IPS-20b (cell line): ENCODE results near the gene SMARCAL1.

ENCODE experiments used
- H3K27ac ChIP-seq: one replicate; pipeline ENCODE4 v1.5.1; 2013; ENCODE audit warnings: low read length
- H3K27me3 ChIP-seq: 2 replicates; pipeline ENCODE4 v1.6.1; 2013; ENCODE audit warnings: mild to moderate bottlenecking, low read length, inconsistent platforms; ENCODE audit not compliant: insufficient read depth
- H3K36me3 ChIP-seq: 2 replicates; pipeline ENCODE4 v1.6.1; 2013; ENCODE audit warnings: low read depth, mild to moderate bottlenecking, inconsistent platforms, low read length, moderate library complexity; ENCODE audit not compliant: insufficient read depth
- H3K4me1 ChIP-seq: 2 replicates; pipeline ENCODE4 v1.6.1; 2013; ENCODE audit warnings: mild to moderate bottlenecking, control low read depth, inconsistent platforms, low read length, moderate library complexity; ENCODE audit not compliant: insufficient read depth
- H3K4me3 ChIP-seq: 2 replicates; pipeline ENCODE4 v1.5.1; 2013; ENCODE audit warnings: mild to moderate bottlenecking, low read length, inconsistent platforms
- H3K9ac ChIP-seq: 2 replicates; pipeline ENCODE4 v1.6.1; 2013; ENCODE audit warnings: low read depth, mild to moderate bottlenecking, inconsistent platforms, low read length, moderate library complexity
- H3K9me3 ChIP-seq: 2 replicates; pipeline ENCODE4 v1.6.1; 2013; ENCODE audit warnings: mild to moderate bottlenecking, low read depth, low read length, inconsistent platforms; ENCODE audit not compliant: insufficient read depth

Gene SMARCAL1

GRCh38 chr2:216399621-216400020, 12.7 kb upstream of the SMARCAL1 start:
- no peaks in the 10 kb centered on the region for H3K9me3 ChIP-seq
- H3K4me1 ChIP-seq = no peaks in the 10 kb centered on the region
- H3K27me3 ChIP-seq = no peaks in the 10 kb centered on the region
- H3K27ac ChIP-seq = no peak overlapping the region
- no peak overlapping the region for H3K4me3 ChIP-seq
- H3K36me3 ChIP-seq = no peaks in the 10 kb centered on the region
- H3K9ac ChIP-seq = no peak overlapping the region

GRCh38 chr2:216402751-216403150, 9.5 kb upstream of the SMARCAL1 start:
- Histone ChIP-seq H3K9ac (no peak overlapping the region), H3K9me3 (no peaks in the 10 kb centered on the region), H3K4me3 (no peak overlapping the region), H3K27me3 (no peaks in the 10 kb centered on the region), H3K27ac (no peak overlapping the region), H3K4me1 (peaks cover 5% of the 10 kb centered on the region), H3K36me3 (no peaks in the 10 kb centered on the region)

GRCh38 chr2:216404010-216404618, 8.2 kb upstream of the SMARCAL1 start:
- Histone ChIP-seq H3K9ac (no peak overlapping the region), H3K9me3 (no peaks in the 10 kb centered on the region), H3K36me3 (no peaks in the 10 kb centered on the region), H3K4me3 (no peak overlapping the region), H3K27me3 (no peaks in the 10 kb centered on the region), H3K27ac (no peak overlapping the region), H3K4me1 (peaks cover 10% of the 10 kb centered on the region)

GRCh38 chr2:216405588-216405987, 6.7 kb upstream of the SMARCAL1 start:
- no peak overlapping the region for H3K4me3 ChIP-seq
- peaks cover 10% of the 10 kb centered on the region for H3K4me1 ChIP-seq
- no peak overlapping the region for H3K9ac ChIP-seq
- H3K9me3 ChIP-seq = no peaks in the 10 kb centered on the region
- no peak overlapping the region for H3K27ac ChIP-seq
- H3K36me3 ChIP-seq = no peaks in the 10 kb centered on the region
- no peaks in the 10 kb centered on the region for H3K27me3 ChIP-seq

- no peaks in the 10 kb centered on the region for H3K9me3 ChIP-seq
- H3K4me1 ChIP-seq = peaks cover 15% of the 10 kb centered on the region
- no peak overlapping the region for H3K4me3 ChIP-seq
- H3K36me3 ChIP-seq = no peaks in the 10 kb centered on the region
- H3K27ac ChIP-seq = no peak overlapping the region
- no peak overlapping the region for H3K9ac ChIP-seq
- H3K27me3 ChIP-seq = no peaks in the 10 kb centered on the region
These were observed 5.5 kb upstream of the SMARCAL1 start for GRCh38 chr2:216406826-216407225.

GRCh38 chr2:216408426-216409290, 3.6 kb upstream of the SMARCAL1 start:
- Histone ChIP-seq H3K4me1 (peaks cover 15% of the 10 kb centered on the region), H3K9me3 (no peaks in the 10 kb centered on the region), H3K27ac (no peak overlapping the region), H3K27me3 (no peaks in the 10 kb centered on the region), H3K9ac (no peak overlapping the region), H3K4me3 (no peak overlapping the region), H3K36me3 (no peaks in the 10 kb centered on the region)

GRCh38 chr2:216410550-216410949, 1.7 kb upstream of the SMARCAL1 start:
- H3K27me3 ChIP-seq = no peaks in the 10 kb centered on the region
- no peak overlapping the region for H3K4me3 ChIP-seq
- no peak overlapping the region for H3K27ac ChIP-seq
- peaks cover 9% of the 10 kb centered on the region for H3K36me3 ChIP-seq
- peaks cover 15% of the 10 kb centered on the region for H3K4me1 ChIP-seq
- no peaks in the 10 kb centered on the region for H3K9me3 ChIP-seq
- H3K9ac ChIP-seq = no peak overlapping the region

- Histone ChIP-seq H3K4me3 (no peak overlapping the region), H3K9me3 (no peaks in the 10 kb centered on the region), H3K9ac (no peak overlapping the region), H3K27me3 (no peaks in the 10 kb centered on the region), H3K27ac (no peak overlapping the region), H3K36me3 (peaks cover 18% of the 10 kb centered on the region), H3K4me1 (peaks cover 5% of the 10 kb centered on the region)
These were observed 1.6 kb downstream of the SMARCAL1 start for GRCh38 chr2:216413882-216414281.

- peaks cover 18% of the 10 kb centered on the region for H3K36me3 ChIP-seq
- H3K9me3 ChIP-seq = no peaks in the 10 kb centered on the region
- H3K9ac ChIP-seq = no peak overlapping the region
- H3K4me3 ChIP-seq = no peak overlapping the region
- H3K27ac ChIP-seq = no peak overlapping the region
- H3K27me3 ChIP-seq = no peaks in the 10 kb centered on the region
- peaks cover 5% of the 10 kb centered on the region for H3K4me1 ChIP-seq
These were observed 2.6 kb downstream of the SMARCAL1 start for GRCh38 chr2:216414772-216415319.

GRCh38 chr2:216415541-216415940, 3.3 kb downstream of the SMARCAL1 start:
- H3K9me3 ChIP-seq = no peaks in the 10 kb centered on the region
- H3K27ac ChIP-seq = no peak overlapping the region
- H3K4me3 ChIP-seq = no peak overlapping the region
- H3K9ac ChIP-seq = no peak overlapping the region
- no peaks in the 10 kb centered on the region for H3K27me3 ChIP-seq
- H3K4me1 ChIP-seq = peaks cover 5% of the 10 kb centered on the region
- H3K36me3 ChIP-seq = peaks cover 25% of the 10 kb centered on the region

- H3K27me3 ChIP-seq = no peaks in the 10 kb centered on the region
These were observed 4.5 kb downstream of the SMARCAL1 start for GRCh38 chr2:216416571-216417307.

More at GRCh38 chr2:216416571-216417307, 4.5 kb downstream of the SMARCAL1 start:
- Histone ChIP-seq H3K9ac (no peak overlapping the region), H3K27ac (no peak overlapping the region), H3K36me3 (peaks cover 35% of the 10 kb centered on the region), H3K4me3 (no peak overlapping the region), H3K4me1 (peaks cover under 1% of the 10 kb centered on the region; the same call in 1 of the 2 replicates), H3K9me3 (no peaks in the 10 kb centered on the region)
